DOHH2 (cell line): ENCODE measurements around the gene P4HTM.

ENCODE experiments used
- H3F3A ChIP-seq: fragments of 200-600 bp; sonication (generic), shearing (Covaris generic); 2 replicates; pipeline ENCODE4 v1.6.0; 2016; ENCODE audit warnings: antibody characterized with exemption, mild to moderate bottlenecking; ENCODE audit not compliant: control insufficient read depth, insufficient read depth
- H3K27ac ChIP-seq: fragments of 200-600 bp; sonication (generic); 2 replicates; pipeline ENCODE4 v1.5.1; 2014; ENCODE audit warnings: low read depth, mild to moderate bottlenecking, low read length, moderate library complexity
- H3K27me3 ChIP-seq: fragments of 200-600 bp; sonication (generic); 2 replicates; pipeline ENCODE4 v1.6.1; 2014; ENCODE audit warnings: mild to moderate bottlenecking, low read length, mixed read lengths; ENCODE audit not compliant: control insufficient read depth
- H3K36me3 ChIP-seq: fragments of 200-600 bp; sonication (generic); 2 replicates; pipeline ENCODE4 v1.6.1; 2014; ENCODE audit warnings: mild to moderate bottlenecking, low read length, moderate library complexity, mixed read lengths; ENCODE audit not compliant: control insufficient read depth
- H3K4me1 ChIP-seq: fragments of 200-600 bp; sonication (generic); 2 replicates; pipeline ENCODE4 v1.6.1; 2014; ENCODE audit warnings: mild to moderate bottlenecking, low read length, mixed read lengths; ENCODE audit not compliant: control insufficient read depth
- H3K4me2 ChIP-seq: fragments of 200-600 bp; sonication (generic); 2 replicates; pipeline ENCODE4 v1.6.0; 2014; ENCODE audit warnings: mild to moderate bottlenecking, low read length, moderate library complexity
- H3K4me3 ChIP-seq: fragments of 200-600 bp; sonication (generic); 2 replicates; pipeline ENCODE4 v1.5.1; 2014; ENCODE audit warnings: mild to moderate bottlenecking, low read length, mixed read lengths
- H3K79me2 ChIP-seq: fragments of 200-600 bp; sonication (generic); 2 replicates; pipeline ENCODE4 v1.6.1; 2014; ENCODE audit warnings: mild to moderate bottlenecking, low read length, mixed read lengths; ENCODE audit not compliant: control insufficient read depth
- H3K9me2 ChIP-seq: fragments of 200-600 bp; sonication (generic); replicated peaks from 2 replicates; pipeline ENCODE4 v1.6.1; 2014; ENCODE audit warnings: mild to moderate bottlenecking, low read length, mixed read lengths; ENCODE audit not compliant: control insufficient read depth
- H3K9me3 ChIP-seq: fragments of 200-600 bp; sonication (generic); 2 replicates; pipeline ENCODE4 v1.6.1; 2014; ENCODE audit warnings: antibody characterized with exemption, low read length, mixed read lengths; ENCODE audit not compliant: control insufficient read depth, insufficient read depth
- H4K20me1 ChIP-seq: fragments of 200-600 bp; sonication (generic); 2 replicates; pipeline ENCODE4 v1.6.0; 2014; ENCODE audit warnings: low read depth, mild to moderate bottlenecking, antibody characterized with exemption, low read length, moderate library complexity; ENCODE audit not compliant: control insufficient read depth, insufficient read depth
- CTCF ChIP-seq: fragments of 200-600 bp; sonication (generic); IDR thresholded peaks from one replicate; pipeline ENCODE4 v1.5.1; 2014; ENCODE audit warnings: antibody characterized with exemption, mild to moderate bottlenecking, low read depth, low read length; ENCODE audit not compliant: poor library complexity, severe bottlenecking
- EZH2phosphoT487 ChIP-seq: fragments of 200-600 bp; sonication (generic); IDR thresholded peaks from 2 replicates; pipeline ENCODE4 v1.6.1; 2017; ENCODE audit warnings: borderline replicate concordance, mild to moderate bottlenecking, antibody characterized with exemption, low read length, moderate library complexity, mixed read lengths

P4HTM gene

GRCh38 chr3:48962939-48963338 lies 27.1 kb upstream of the P4HTM start:
- no peaks in the 10 kb centered on the region for H4K20me1 ChIP-seq
- no peaks in the 10 kb centered on the region for H3K9me2 ChIP-seq
- H3K27me3 ChIP-seq, result no peaks in the 10 kb centered on the region
- H3K27ac ChIP-seq, result no peak overlapping the region
- H3K79me2 ChIP-seq, result peaks cover 7% of the 10 kb centered on the region
- H3K9me3 ChIP-seq, result no peaks in the 10 kb centered on the region
- peaks cover 3% of the 10 kb centered on the region; the same call in 1 of the 2 replicates for H3F3A ChIP-seq
- no peaks in the 10 kb centered on the region for H3K4me1 ChIP-seq
- peaks cover 64% of the 10 kb centered on the region for H3K36me3 ChIP-seq
- no peak overlapping the region for H3K4me2 ChIP-seq
- TF ChIP-seq CTCF (no peak), EZH2phosphoT487 (no peak)
- no peak overlapping the region for H3K4me3 ChIP-seq

GRCh38 chr3:48963591-48963990 lies 26.4 kb upstream of the P4HTM start:
- no peak for TF ChIP-seq EZH2phosphoT487
- TF ChIP-seq CTCF, result no peak
- no peaks in the 10 kb centered on the region for H3K9me3 ChIP-seq
- H3K27ac ChIP-seq, result no peak overlapping the region
- no peaks in the 10 kb centered on the region for H3K4me1 ChIP-seq
- no peaks in the 10 kb centered on the region for H3K9me2 ChIP-seq
- H3K4me3 ChIP-seq, result no peak overlapping the region
- no peak overlapping the region for H3K4me2 ChIP-seq
- H4K20me1 ChIP-seq, result no peaks in the 10 kb centered on the region
- H3K79me2 ChIP-seq, result peaks cover 5% of the 10 kb centered on the region
- H3F3A ChIP-seq, result peaks cover 3% of the 10 kb centered on the region; the same call in 1 of the 2 replicates
- no peaks in the 10 kb centered on the region for H3K27me3 ChIP-seq
- peaks cover 64% of the 10 kb centered on the region for H3K36me3 ChIP-seq

- Histone ChIP-seq H3K9me3 (no peaks in the 10 kb centered on the region), H3K27me3 (no peaks in the 10 kb centered on the region), H3K4me2 (no peak overlapping the region), H3K36me3 (peaks cover 79% of the 10 kb centered on the region), H3K9me2 (no peaks in the 10 kb centered on the region), H4K20me1 (no peaks in the 10 kb centered on the region), H3F3A (peaks cover 3% of the 10 kb centered on the region; the same call in 1 of the 2 replicates), H3K4me1 (no peaks in the 10 kb centered on the region), H3K4me3 (no peak overlapping the region), H3K27ac (no peak overlapping the region), H3K79me2 (no peaks in the 10 kb centered on the region; the same call in 1 of the 2 replicates)
- TF ChIP-seq CTCF (no peak), EZH2phosphoT487 (no peak)
These were observed 23.7 kb upstream of the P4HTM start for GRCh38 chr3:48966367-48966766.

GRCh38 chr3:48966876-48967361 lies 23.1 kb upstream of the P4HTM start:
- Histone ChIP-seq H3K9me3 (no peaks in the 10 kb centered on the region), H3K9me2 (no peaks in the 10 kb centered on the region), H3K27me3 (no peaks in the 10 kb centered on the region), H3F3A (peaks cover 3% of the 10 kb centered on the region; the same call in 1 of the 2 replicates), H3K36me3 (peaks cover 79% of the 10 kb centered on the region), H3K79me2 (no peaks in the 10 kb centered on the region), H3K4me3 (no peak overlapping the region), H3K4me1 (no peaks in the 10 kb centered on the region), H3K27ac (no peak overlapping the region), H3K4me2 (no peak overlapping the region), H4K20me1 (no peaks in the 10 kb centered on the region)
- TF ChIP-seq EZH2phosphoT487 (no peak), CTCF (no peak)
